GM20000 (cell line): Measurements from ENCODE around the gene SEMA5A.

Source experiments
- DNase-seq: peaks from one replicate; pipeline ENCODE4 v3.0.0; 2012; ENCODE audit warnings: low spot score
- CTCF ChIP-seq: IDR thresholded peaks from 2 replicates; pipeline ENCODE4 v1.5.1; 2012; ENCODE audit warnings: mild to moderate bottlenecking, control low read depth; ENCODE audit errors: extremely low read depth, missing control alignments

SEMA5A gene

GRCh38 chr5:9490494-9491097 is 55.3 kb downstream of the SEMA5A start:
- no peak for DNase-seq
- no peak for TF ChIP-seq CTCF

GRCh38 chr5:9483779-9484178 is 62.1 kb downstream of the SEMA5A start:
- TF ChIP-seq CTCF: no peak
- DNase-seq: no peak

GRCh38 chr5:9483243-9483642 is 62.6 kb downstream of the SEMA5A start:
- no peak for DNase-seq
- TF ChIP-seq CTCF: no peak

GRCh38 chr5:9482381-9482780 is 63.5 kb downstream of the SEMA5A start:
- DNase-seq: no peak
- TF ChIP-seq CTCF: no peak

- DNase-seq: no peak
- TF ChIP-seq CTCF: no peak
Observed at GRCh38 chr5:9480499-9480898, 65.4 kb downstream of the SEMA5A start.

GRCh38 chr5:9479990-9480389 is 65.9 kb downstream of the SEMA5A start:
- TF ChIP-seq CTCF: no peak
- DNase-seq: no peak

- DNase-seq: no peak
- TF ChIP-seq CTCF: no peak
Observed at GRCh38 chr5:9479361-9479760, 66.5 kb downstream of the SEMA5A start.
